HEK293T (cell line): ENCODE data around the gene AJM1.

ENCODE experiments used
- ELF4 ChIP-seq: fragments of 450-650 bp; IDR thresholded peaks from 2 replicates; pipeline ENCODE4 v1.6.1; 2017; ENCODE audit warnings: antibody characterized with exemption
- FOXK2 ChIP-seq: fragments of 450-650 bp; IDR thresholded peaks from 2 replicates; pipeline ENCODE4 v1.6.1; 2016; ENCODE audit warnings: mild to moderate bottlenecking
- FOXM1 ChIP-seq: fragments of 450-650 bp; IDR thresholded peaks from 2 replicates; pipeline ENCODE4 v1.6.1; 2017; ENCODE audit warnings: mild to moderate bottlenecking, borderline replicate concordance
- HDGF ChIP-seq: fragments of 450-650 bp; IDR thresholded peaks from 2 replicates; pipeline ENCODE4 v1.6.1; 2017; ENCODE audit warnings: antibody characterized with exemption, borderline replicate concordance
- LEF1 ChIP-seq: fragments of 450-650 bp; IDR thresholded peaks from 2 replicates; pipeline ENCODE4 v1.6.1; 2017; ENCODE audit warnings: mild to moderate bottlenecking, borderline replicate concordance
- PKNOX1 ChIP-seq: fragments of 450-650 bp; IDR thresholded peaks from 2 replicates; pipeline ENCODE4 v1.6.1; 2016
- SP1 ChIP-seq: fragments of 450-650 bp; IDR thresholded peaks from 2 replicates; pipeline ENCODE4 v1.6.1; 2017
- SUZ12 ChIP-seq: fragments of 450-650 bp; IDR thresholded peaks from 2 replicates; pipeline ENCODE4 v1.6.1; 2016; ENCODE audit warnings: mild to moderate bottlenecking
- TARDBP ChIP-seq: fragments of 450-650 bp; IDR thresholded peaks from 2 replicates; pipeline ENCODE4 v1.6.1; 2016
- ZNF384 ChIP-seq: fragments of 450-650 bp; IDR thresholded peaks from 2 replicates; pipeline ENCODE4 v1.6.1; 2016

- TF ChIP-seq ELF4 (no peak), SP1 (no peak), HDGF (no peak), FOXM1 (no peak), ZNF384 (no peak), TARDBP (no peak), SUZ12 (no peak), FOXK2 (no peak), PKNOX1 (no peak), LEF1 (no peak)
These were observed 17.6 kb upstream of the AJM1 start for GRCh38 chr9:136824496-136825225.
